A172 (cell line): ENCODE data around the gene ULK1. TPM values are rescaled to one million over a fixed set of nuclear protein-coding genes. Genes with fewer than 3 reads are reported as not detected.

ENCODE experiments used
- DNase-seq: peaks from one replicate; pipeline ENCODE4 v3.0.0-alpha.2; 2015; ENCODE audit warnings: low spot score
- total RNA-seq: library from RNA; depleted of rRNA; stranded (reverse); fragments of >200 nt; shearing (Covaris generic); gene quantifications from 2 replicates; pipeline ENCODE4 v1.2.3, GENCODE V29; 2014

Gene ULK1
- total RNA-seq, 1 experiment from 2014 or later = 8.0 TPM

DNA sequence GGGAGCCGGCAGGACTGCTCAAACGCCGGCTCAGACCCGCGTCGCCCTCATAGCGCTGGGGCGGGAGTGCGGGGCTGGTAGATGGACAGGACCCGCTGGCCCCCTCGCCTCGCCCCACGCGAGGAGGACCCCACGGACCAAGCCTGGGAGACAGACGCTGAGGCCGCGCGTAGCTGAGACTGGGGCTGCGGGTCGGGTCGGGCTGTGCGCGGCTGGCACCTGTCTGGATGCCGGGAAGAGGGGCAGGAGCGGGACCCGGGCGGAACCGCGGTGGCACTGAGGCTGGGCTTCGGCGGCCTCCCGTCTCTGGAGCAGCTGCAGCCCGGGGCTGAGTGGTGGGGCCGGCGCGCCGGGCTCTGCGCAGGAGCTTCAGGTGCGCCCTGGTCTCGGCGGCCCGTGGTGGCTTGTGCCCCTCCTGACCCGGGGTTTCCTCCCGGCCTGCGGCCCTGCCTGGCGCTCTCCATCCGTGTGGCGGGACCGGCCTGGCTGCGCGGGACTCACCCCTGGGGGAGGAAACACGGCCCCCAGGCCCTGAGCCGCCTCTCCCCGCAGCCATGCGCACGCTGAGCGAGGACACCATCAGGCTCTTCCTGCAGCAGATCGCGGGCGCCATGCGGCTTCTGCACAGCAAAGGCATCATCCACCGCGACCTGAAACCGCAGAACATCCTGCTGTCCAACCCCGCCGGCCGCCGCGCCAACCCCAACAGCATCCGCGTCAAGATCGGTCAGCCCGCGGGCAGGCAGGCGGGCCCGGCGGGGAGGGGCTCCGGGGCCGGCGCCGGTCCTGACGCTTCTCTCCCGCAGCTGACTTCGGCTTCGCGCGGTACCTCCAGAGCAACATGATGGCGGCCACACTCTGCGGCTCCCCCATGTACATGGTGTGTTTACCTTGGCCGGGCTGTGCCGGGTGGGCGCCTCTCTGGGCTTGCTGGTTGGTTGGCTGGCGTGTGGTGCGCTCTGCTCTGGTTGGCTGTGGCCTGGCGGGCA is 14.0 kb downstream of the ULK1 start:
- DNase-seq = no peak

DNA sequence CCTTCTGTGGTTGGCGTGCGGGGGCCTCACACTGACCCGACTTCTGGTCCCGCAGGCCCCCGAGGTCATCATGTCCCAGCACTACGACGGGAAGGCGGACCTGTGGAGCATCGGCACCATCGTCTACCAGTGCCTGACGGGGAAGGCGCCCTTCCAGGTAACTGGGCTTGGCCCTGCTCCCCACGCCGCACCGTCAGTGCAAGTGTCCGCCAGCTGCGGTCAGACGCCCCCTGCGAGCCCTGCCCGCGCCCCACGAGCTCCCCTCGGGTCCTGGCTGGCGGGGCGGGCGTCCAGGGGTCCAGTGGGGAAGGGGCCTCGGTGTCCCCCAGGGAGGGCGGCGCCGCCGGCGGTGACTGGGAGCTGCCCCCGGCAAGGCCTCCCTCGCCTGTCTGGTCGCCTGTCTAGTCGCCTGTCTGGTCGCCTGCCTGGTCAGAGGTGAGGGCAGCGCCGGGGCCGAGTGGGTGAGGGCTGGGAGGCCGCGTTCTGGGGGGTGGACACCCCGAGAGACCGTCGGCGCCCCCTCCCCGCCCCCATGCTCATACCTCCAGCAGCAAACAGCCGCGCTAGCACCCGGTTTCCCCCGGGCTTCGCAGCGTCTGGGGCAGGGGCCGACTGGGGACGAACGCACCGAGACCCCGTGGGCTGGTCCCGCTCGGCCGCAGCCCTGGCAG is 14.8 kb downstream of the ULK1 start:
- DNase-seq = no peak

DNA sequence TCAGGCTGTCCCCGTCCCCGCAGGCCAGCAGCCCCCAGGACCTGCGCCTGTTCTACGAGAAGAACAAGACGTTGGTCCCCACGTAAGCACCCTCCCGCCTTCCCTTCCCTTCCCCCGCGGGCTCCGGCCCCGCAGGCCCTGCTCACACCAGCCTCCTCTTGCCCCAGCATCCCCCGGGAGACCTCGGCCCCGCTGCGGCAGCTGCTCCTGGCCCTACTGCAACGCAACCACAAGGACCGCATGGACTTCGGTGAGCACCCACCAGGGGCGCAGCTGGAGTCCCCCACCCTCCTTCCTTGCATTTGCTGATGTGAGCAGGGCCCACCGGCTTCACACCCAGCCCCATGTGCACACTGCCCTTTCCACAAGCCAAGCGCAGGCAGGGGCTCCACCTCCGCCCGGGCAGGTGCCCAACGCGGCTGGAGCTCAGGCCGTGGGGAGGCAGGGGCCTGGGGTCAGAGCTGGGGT is 15.4 kb downstream of the ULK1 start:
- DNase-seq = no peak

DNA sequence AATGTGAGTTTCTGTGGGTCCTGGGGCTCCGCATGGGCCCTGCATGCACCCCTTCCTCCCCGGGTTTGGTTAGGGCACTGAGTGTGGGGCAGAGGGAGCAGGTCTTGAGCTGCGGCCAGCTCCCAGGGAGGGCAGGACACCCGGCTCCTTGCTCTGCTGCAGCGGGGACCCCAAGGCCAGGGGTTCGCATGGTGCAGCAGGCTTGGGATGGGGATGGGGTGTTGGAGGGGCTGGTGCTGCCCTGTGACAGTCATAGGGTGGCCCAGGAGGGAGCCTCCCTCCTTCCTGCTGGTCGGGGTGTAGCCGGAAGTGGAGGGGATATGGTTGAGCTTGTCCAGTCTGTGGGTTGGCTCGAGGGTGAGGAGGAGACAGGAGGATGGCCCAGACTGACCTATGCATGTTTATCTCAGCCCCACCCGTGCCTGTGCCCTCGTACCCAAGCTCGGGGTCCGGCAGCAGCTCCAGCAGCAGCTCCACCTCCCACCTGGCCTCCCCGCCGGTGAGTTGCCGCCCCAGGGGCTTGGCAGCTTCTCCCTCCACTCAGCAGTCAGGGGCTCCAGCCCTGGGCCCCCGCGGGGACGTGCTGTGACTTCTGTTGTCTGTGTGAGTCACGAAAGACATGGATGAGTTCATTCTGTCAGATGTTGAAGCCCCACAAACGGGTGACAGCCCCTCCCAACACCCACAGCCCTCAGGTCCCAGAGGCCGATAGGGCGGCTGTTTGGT is 16.0 kb downstream of the ULK1 start:
- DNase-seq = peak; percentile 55

DNA sequence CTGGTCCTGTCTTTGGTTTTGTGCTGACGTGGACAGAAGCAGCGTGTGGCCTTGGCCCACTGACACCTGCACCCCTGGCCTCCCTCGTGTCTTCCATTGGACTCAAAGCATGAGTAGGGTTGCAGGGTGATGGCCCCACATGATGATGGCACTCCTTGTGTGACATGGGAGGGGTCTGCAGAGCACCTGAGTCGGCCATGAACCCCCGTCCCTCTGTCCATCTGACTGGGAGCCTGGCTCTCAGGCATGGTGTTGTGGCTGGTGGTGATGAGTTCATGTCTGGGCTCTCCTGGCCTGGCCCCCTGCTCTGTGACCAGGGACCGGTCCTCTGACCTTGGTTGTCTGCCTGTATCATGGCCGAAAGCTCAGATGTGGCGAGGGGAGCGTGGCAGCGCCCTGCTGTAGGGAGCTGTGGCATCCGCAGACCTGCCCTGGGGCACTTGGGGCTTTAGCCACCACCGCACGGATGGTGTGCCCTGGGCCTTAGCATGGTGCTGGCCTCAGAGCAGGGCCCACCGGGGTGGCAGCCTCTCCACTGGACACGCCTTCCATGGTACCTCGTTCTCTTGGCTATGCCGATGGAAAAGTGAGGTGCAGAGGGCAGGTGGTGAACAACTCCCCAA is 16.7 kb downstream of the ULK1 start:
- no peak for DNase-seq

DNA sequence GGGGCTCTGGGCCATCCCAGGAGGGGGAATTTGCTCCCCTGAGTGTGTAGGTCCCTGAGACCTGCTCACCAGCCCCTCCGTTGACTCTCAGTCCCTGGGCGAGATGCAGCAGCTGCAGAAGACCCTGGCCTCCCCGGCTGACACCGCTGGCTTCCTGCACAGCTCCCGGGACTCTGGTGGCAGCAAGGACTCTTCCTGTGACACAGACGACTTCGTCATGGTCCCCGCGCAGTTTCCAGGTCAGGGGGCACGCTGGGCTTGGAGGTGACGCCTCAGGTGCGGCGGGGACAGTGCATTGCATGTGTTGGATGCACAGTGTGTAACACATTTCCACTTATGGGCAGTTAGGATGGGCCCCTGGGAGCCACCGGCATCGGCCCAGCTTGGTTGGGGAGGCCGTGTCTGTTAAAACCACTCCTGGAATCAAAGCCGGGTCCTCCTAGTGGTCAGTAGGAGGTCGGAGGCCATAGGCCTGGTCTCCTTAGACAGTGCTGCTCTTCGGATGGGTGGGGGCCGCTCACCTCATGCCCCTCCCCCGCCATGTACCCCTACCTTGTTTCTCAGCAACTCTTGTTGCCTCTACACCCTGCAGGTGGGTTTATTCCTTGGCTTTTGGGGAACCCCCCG is 17.5 kb downstream of the ULK1 start:
- no peak for DNase-seq

DNA sequence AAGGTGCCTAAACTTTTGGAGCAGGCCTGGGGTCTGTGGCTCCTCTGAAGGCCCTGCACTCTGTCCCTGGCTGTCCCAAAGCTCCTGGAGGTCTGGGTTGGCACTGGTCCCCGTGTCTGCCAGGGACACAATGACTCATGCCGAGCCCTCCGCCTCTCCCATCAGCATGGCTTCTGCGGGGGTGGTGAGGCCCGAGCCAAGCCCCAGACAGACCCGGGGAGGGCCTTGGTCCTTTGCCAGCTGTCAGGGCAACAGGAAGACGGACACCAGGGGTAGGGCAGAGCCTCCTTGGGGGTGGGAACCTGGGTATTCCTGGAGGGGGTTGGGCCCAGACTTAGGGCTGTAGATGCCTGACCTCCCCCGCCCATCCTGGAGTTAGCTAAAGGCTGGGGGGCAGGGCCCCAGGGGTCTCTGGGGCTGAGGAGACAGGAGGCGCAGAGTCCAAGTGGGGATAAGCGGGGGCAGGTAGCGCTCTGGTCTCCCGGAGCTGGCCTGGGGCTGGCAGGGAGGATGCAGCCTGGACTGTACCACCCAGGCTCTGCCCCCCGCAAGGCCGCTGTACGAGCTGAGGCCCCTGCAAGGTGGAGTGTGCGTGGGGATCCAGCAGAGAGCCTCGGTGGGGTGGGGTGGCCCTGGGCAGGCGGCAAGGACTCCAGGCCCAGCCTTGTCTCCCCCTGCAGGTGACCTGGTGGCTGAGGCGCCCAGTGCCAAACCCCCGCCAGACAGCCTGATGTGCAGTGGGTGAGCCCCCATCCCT is 18.3 kb downstream of the ULK1 start:
- peak; percentile 88 for DNase-seq

DNA sequence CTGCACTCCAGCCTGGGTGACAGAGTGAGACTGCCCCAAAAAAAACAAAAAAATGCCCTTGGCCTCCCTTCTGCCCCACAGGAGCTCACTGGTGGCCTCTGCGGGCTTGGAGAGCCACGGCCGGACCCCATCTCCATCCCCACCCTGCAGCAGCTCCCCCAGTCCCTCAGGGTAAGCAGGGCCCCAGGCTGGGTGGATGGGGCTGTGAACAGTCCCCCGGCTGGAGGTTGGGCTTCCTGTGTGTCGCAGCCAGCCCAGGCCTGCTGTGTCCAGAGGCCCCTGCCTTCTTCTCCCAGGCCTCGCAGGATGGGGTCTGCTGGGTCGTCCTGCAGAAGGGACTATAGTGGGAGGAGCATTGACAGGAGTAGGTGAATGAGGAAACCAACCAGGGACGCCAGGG is 19.2 kb downstream of the ULK1 start:
- no peak for DNase-seq

DNA sequence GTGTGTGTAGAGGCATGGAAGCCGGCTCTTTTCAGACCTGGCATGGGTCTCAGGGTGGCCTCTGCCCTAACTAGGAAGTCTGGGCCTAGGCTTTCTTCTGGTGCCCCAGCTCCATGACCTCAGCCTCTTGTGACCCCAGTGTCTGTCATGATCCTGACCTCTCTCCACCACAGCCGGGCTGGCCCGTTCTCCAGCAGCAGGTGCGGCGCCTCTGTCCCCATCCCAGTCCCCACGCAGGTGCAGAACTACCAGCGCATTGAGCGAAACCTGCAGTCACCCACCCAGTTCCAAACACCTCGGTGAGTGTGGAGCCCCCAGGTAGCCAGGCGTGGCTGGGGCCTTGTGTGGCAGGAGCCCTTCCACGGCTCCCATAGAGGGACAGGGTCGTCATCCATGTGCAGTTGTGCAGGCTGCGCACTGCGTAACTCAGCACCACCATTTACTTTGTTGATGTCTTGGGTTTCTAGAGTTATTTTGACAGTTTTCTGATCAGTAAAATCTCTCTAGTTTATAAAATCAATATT is 19.8 kb downstream of the ULK1 start:
- no peak for DNase-seq

DNA sequence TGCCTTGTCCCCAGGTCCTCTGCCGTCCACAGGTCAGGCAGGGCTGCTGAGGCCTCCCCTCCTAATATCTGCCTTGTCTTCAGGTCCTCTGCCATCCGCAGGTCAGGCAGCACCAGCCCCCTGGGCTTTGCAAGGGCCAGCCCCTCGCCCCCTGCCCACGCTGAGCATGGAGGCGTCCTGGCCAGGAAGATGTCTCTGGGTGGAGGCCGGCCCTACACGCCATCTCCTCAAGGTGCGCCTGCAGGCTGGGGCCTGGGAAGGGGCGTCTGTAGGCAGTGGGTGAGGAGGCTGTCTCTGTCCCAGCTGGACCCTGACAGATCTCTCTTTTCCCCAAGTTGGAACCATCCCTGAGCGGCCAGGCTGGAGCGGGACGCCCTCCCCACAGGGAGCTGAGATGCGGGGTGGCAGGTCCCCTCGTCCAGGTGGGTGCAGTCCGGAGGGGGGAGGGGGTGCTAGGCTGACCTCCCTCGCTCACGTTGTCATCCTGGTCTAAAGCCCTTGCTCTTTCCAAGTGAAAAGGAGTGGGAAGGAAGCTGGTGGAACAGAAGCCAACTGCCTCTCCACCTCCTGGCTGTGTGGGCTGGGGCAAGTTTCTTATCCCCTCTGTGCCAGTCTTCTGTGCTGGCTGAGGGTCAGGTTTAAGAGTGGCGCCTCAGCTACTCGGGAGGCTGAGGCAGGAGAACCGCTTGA is 20.7 kb downstream of the ULK1 start:
- no peak for DNase-seq

DNA sequence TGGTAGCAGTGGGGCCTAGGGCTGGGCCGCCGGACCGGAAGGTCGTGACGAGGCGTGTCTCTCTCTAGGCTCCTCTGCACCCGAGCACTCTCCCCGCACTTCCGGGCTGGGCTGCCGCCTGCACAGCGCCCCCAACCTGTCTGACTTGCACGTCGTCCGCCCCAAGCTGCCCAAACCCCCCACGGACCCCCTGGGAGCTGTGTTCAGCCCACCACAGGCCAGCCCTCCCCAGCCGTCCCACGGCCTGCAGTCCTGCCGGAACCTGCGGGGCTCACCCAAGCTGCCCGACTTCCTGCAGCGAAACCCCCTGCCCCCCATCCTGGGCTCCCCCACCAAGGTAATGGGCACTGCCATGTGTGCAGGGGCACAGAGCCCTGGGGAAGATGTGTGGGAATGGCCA is 21.4 kb downstream of the ULK1 start:
- DNase-seq = no peak

DNA sequence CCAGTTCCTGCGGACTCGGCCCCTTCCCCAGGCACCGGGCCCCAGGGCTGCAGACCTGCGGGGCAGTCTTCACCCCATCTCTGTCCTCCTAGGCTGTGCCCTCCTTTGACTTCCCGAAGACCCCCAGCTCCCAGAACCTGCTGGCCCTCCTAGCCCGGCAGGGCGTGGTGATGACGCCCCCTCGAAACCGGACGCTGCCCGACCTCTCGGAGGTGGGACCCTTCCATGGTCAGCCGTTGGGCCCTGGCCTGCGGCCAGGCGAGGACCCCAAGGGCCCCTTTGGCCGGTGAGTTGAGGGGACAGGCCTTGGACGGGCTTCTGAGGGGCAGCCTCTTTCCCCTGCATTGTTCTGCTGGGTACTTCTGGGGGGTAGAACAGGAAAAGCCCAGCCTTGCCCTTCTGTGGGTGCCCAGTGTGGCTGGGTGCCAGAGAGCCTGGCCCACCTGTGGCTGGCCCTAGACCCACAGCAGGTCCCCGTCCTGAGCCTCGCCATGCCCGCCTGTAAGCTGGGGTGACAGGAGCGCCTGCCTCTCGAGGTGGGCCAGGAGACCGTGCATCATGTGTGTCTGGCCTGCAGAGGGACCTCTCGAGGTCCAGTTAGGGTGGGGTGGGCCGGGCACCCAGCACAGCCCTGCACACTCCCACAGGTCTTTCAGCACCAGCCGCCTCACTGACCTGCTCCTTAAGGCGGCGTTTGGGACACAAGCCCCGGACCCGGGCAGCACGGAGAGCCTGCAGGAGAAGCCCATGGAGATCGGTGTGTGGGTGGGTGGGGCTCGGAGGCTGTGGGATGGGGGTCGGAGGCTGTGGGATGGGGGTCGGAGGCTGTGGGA is 22.1 kb downstream of the ULK1 start:
- no peak for DNase-seq

DNA sequence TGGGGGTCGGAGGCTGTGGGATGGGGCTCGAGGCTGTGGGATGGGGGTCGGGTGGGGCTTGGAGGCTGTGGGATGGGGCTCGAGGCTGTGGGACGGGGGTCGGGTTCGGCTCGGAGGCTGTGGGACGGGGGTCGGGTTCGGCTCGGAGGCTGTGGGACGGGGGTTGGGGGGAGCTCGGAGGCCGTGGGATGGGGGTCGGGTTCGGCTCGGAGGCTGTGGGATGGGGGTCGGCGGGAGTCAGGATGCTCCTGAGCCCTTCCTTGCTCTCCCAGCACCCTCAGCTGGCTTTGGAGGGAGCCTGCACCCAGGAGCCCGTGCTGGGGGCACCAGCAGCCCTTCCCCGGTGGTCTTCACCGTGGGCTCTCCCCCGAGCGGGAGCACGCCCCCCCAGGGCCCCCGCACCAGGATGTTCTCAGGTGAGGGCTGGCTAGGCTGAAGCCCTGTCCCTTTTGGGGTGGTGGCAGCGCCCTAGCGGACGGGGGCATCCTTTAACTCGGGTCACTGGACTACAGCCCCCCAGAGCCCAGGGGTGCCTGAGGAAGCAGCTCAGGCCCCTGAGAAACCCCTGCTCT is 22.8 kb downstream of the ULK1 start:
- no peak for DNase-seq

DNA sequence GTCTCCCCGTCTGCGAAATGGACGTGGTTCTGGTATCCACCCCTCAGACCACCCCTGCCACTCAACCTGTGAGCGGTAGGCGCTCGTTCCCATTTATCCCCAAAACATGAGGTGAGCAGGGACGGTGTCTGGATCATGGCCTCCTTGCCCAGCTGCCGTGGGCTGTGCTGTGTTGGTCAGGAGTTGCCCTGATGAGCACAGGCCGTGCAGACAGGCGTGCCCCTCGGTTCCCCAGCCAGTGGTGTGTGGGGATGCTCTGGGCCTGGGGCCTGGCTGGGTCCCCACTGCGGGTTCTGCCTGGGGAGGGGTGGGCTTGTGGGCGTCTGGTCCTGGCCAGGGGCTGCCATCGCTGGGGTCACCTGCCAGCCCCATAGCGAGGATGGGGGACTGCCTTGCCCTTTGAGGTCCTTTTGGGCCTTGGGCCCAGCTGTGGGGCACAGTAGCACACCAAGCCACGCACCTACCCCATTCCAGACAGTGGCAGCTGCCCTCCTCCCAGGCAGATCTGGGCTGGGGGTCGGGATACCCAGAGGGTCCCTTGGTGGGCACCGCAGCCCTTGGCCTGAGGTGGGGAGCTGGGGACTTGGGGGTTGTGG is 23.4 kb downstream of the ULK1 start:
- no peak for DNase-seq

DNA sequence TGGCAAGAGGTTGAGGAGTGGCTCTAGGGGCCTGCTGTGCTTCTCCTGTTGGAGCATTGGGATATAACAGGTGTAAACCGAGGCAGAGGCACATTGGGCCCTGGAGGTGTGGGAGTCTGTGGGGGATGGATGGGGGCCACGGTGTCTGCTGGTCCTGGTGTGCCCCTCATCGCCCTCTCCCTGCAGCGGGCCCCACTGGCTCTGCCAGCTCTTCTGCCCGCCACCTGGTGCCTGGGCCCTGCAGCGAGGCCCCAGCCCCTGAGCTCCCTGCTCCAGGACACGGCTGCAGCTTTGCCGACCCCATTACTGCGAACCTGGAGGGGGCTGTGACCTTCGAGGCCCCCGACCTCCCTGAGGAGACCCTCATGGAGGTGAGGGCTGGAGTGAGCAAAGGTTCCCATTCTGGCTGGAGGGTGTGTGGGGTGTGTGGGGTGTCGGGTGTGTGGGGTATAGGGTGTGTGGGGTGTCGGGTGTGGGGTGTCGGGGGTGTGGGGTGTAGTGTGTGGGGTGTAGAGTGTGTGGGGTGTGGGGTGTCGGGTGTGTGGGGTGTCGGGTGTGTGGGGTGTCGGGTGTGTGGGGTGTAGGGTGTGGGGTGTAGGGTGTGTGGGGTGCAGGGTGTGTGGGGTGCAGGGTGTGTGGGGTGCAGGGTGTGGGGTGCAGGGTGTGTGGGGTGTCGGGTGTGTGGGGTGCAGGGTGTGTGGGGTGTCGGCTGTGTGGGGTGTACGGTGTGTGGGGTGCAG is 24.1 kb downstream of the ULK1 start:
- DNase-seq = no peak

DNA sequence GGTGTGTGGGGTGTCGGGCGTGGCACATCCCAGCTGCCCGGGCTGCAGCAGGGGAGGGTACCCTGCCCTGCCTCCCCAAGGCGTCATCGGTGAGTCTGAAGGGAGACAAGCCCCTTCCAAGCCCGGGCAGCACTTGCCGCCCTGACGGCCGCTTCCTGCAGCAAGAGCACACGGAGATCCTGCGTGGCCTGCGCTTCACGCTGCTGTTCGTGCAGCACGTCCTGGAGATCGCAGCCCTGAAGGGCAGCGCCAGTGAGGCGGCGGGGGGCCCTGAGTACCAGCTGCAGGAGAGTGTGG is 24.6 kb downstream of the ULK1 start:
- no peak for DNase-seq

DNA sequence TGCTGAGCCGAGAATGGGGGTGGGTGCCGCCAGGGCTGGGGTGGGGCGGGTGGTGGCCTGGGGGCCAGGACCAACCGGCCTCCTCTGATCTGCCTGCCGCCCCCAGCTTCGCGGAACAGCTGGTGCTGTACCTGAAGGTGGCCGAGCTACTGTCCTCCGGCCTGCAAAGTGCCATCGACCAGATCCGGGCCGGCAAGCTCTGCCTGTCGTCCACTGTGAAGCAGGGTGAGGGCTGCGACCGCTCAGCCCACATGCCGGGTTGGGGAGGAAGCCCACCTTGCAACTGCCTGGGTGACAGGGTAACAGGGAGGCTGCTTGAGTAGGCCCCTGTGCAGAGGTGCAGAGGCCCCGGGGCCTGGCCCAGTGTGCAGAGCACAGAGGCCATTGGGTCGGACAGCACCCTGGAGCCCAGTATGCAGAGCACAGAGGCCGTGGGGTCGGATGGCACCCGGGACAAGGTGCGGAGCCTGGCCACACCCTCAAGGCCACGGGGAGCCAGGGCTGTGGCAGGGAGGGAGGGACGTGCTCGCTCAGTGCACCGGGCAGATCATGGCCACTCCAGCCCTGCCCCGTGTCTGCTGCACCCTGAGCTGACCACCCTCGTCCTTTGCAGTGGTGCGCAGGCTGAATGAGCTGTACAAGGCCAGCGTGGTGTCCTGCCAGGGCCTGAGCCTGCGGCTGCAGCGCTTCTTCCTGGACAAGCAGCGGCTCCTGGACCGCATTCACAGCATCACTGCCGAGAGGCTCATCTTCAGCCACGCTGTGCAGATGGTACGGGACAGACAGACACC is 25.1 kb downstream of the ULK1 start:
- DNase-seq = no peak
